Natural killer cell (primary cell): ENCODE measurements around the gene STT3B. TPM values are rescaled to one million over a fixed set of nuclear protein-coding genes. Genes with fewer than 3 reads are reported as not detected.

Source experiments
- ATAC-seq, 3 donors: fragments of 150-1000 bp in 2 of 3; fragments of 200-7000 bp in 1 of 3; cut with Tn5 transposase; 1 replicate in 1 of 3; 2 replicates in 2 of 3; pipeline ENCODE4 v1.10.0; 2021; ENCODE audit warnings: mild to moderate bottlenecking in 2 of 3, moderate library complexity in 2 of 3
- DNase-seq, 2 donors: peaks; one replicate each; pipeline versions ENCODE4 v3.0.0 to v3.0.0-alpha.2; 2013 to 2021; ENCODE audit warnings: mixed read lengths in 1 of 2
- H3K27ac ChIP-seq: one replicate; pipeline ENCODE4 v1.5.1; 2013; ENCODE audit warnings: mild to moderate bottlenecking, low read length
- H3K27me3 ChIP-seq: one replicate; pipeline ENCODE4 v1.6.1; 2013; ENCODE audit warnings: low read length; ENCODE audit not compliant: control insufficient read depth, insufficient read depth
- H3K36me3 ChIP-seq: one replicate; pipeline ENCODE4 v1.6.1; 2013; ENCODE audit warnings: low read length; ENCODE audit not compliant: control insufficient read depth, insufficient read depth
- H3K4me1 ChIP-seq: one replicate; pipeline ENCODE4 v1.6.1; 2013; ENCODE audit warnings: low read length; ENCODE audit not compliant: control insufficient read depth, insufficient read depth
- H3K4me3 ChIP-seq: one replicate; pipeline ENCODE4 v1.5.1; 2013; ENCODE audit warnings: low read length
- H3K9me3 ChIP-seq: one replicate; pipeline ENCODE4 v1.6.1; 2013; ENCODE audit warnings: low read length; ENCODE audit not compliant: control insufficient read depth, insufficient read depth
- H3K27ac Mint-ChIP-seq, 2 donors: one replicate each; pipeline ENCODE4 v1.8.0; 2022; ENCODE audit warnings: mild to moderate bottlenecking in 2 of 2, mixed read lengths in 2 of 2, moderate library complexity in 1 of 2
- H3K27me3 Mint-ChIP-seq, 2 donors: one replicate each; pipeline ENCODE4 v1.8.0; 2022; ENCODE audit warnings: low read depth in 2 of 2, mixed read lengths in 2 of 2
- H3K36me3 Mint-ChIP-seq: one replicate; pipeline ENCODE4 v1.8.0; 2022; ENCODE audit warnings: mixed read lengths
- H3K4me1 Mint-ChIP-seq, 2 donors: one replicate each; pipeline ENCODE4 v1.8.0; 2022; ENCODE audit warnings: mixed read lengths in 2 of 2
- H3K4me3 Mint-ChIP-seq: one replicate; pipeline ENCODE4 v1.8.0; 2022; ENCODE audit warnings: mild to moderate bottlenecking, moderate library complexity, mixed read lengths
- H3K9me3 Mint-ChIP-seq, 2 donors: one replicate each; pipeline ENCODE4 v1.8.0; 2022; ENCODE audit warnings: mixed read lengths in 2 of 2
- CTCF ChIP-seq: fragments of 200-600 bp; IDR thresholded peaks from one replicate; pipeline ENCODE4 v1.8.0; 2022; ENCODE audit warnings: antibody characterized with exemption
- WGBS: methylation state at CpG from one replicate; pipeline ENCODE4 v1.1.7; 2013; ENCODE audit warnings: missing lambda C conversion rate; ENCODE audit not compliant: insufficient coverage; 5-methylcytosine and 5-hydroxymethylcytosine counted together
- intact Hi-C: fragments of 100-400 bp; cut with micrococcal nuclease; formaldehyde crosslinking; loops from one replicate; pipeline ENCODE4 v1.14.2; 2022
- total RNA-seq, 4 donors: library from RNA; stranded (reverse); fragments of 120-200 nt in 1 of 4; gene quantifications; one replicate each; pipeline versions ENCODE4 v1.2.3 to v1.2.4, GENCODE V29; 2013 to 2022

The STT3B gene
- total RNA-seq, 3 donors from 2014 or later (not counting 1 experiment from before 2014, with no cell fraction given), result 83.4 to 132 (median 99.0) TPM

- 91% methylated on average over 10 of the region's 11 CpGs for WGBS
These were observed 2.4 kb upstream of the STT3B start for GRCh38 chr3:31530039-31530959.

GRCh38 chr3:31530960-31531335 is 1.8 kb upstream of the STT3B start:
- Mint-ChIP-seq H3K36me3 (no peaks in the 10 kb centered on the region), H3K9me3 (no peaks in the 10 kb centered on the region), H3K4me1 (peaks cover 18 to 22% of the 10 kb centered on the region in 2 donors), H3K27me3 (no peaks in the 10 kb centered on the region), H3K4me3 (peak overlapping the region; percentile 99), H3K27ac (peak overlapping the region; percentile 94 to 99)
- Histone ChIP-seq H3K4me1 (peaks cover 6% of the 10 kb centered on the region), H3K27ac (peak overlapping the region; percentile 96), H3K36me3 (no peaks in the 10 kb centered on the region), H3K4me3 (peak overlapping the region; percentile 97), H3K9me3 (no peaks in the 10 kb centered on the region), H3K27me3 (no peaks in the 10 kb centered on the region)
- intact Hi-C loops, result loop anchor here (5.0 to 10.0 kb wide), 2 partner anchors 899 to 1154 kb away; partner anchors contain the start of gene CNOT10
- DNase-seq (no peak), ATAC-seq (no peak)
- TF ChIP-seq CTCF, result no peak
- 80% methylated on average over 1 of the region's 4 CpGs for WGBS

More at GRCh38 chr3:31530039-31530959, 2.4 kb upstream of the STT3B start:
- Mint-ChIP-seq H3K27me3 (no peaks in the 10 kb centered on the region), H3K9me3 (no peaks in the 10 kb centered on the region), H3K4me3 (no peak overlapping the region), H3K36me3 (no peaks in the 10 kb centered on the region), H3K27ac (no peak overlapping the region), H3K4me1 (peaks cover 16 to 20% of the 10 kb centered on the region in 2 donors)
- peaks cover 2% of the 10 kb centered on the region for H3K4me1 ChIP-seq
- no peaks in the 10 kb centered on the region for H3K27me3 ChIP-seq
- TF ChIP-seq CTCF, result no peak
- H3K4me3 ChIP-seq, result no peak overlapping the region
- no peak for ATAC-seq
- no peak for DNase-seq
- H3K36me3 ChIP-seq, result no peaks in the 10 kb centered on the region
- no peak overlapping the region for H3K27ac ChIP-seq
- no peaks in the 10 kb centered on the region for H3K9me3 ChIP-seq
- intact Hi-C loops, result loop anchor here (5.0 to 10.0 kb wide), 2 partner anchors 898 to 1155 kb away; partner anchors contain the start of gene CNOT10

DNA sequence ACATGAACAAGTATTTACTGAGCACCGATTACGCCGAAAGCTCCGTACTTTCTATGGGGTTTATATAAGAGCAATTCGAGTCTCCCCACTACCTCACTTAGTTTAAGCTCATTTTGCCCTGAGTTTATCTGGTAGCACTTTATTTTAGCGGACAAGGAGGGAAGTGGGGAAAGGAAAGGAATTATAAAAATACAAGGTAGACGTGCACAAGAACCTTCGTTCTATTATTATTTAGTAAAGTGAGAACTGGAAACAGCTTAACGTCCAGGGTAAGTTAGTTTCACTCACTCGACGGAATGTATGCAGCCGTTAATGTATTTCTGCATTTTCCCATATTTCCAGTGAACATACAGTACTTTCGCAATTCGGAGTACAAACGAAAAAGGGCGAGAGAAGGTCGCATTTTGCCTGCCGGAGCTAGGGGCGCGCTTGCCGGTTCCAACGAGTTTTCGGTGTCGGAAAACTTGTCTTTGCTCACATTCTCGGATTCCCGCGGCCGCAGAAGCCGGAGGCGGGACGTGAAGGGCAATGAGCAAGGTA is 1.2 kb upstream of the STT3B start:
- Mint-ChIP-seq H3K9me3 (no peaks in the 10 kb centered on the region), H3K4me3 (peak overlapping the region; percentile 99), H3K4me1 (peaks cover 24 to 28% of the 10 kb centered on the region in 2 donors), H3K27me3 (no peaks in the 10 kb centered on the region), H3K36me3 (no peaks in the 10 kb centered on the region), H3K27ac (peak overlapping the region; percentile 94 to 99)
- H3K9me3 ChIP-seq, result no peaks in the 10 kb centered on the region
- no peaks in the 10 kb centered on the region for H3K27me3 ChIP-seq
- TF ChIP-seq CTCF, result no peak
- WGBS, result under 1% methylated on average over 30 of the region's 31 CpGs
- no peak for ATAC-seq
- peak overlapping the region; percentile 96 for H3K27ac ChIP-seq
- H3K4me3 ChIP-seq, result peak overlapping the region; percentile 97
- intact Hi-C loops, result loop anchor here (5.0 to 10.0 kb wide), 2 partner anchors 899 to 1153 kb away; partner anchors contain the start of gene CNOT10
- H3K36me3 ChIP-seq, result no peaks in the 10 kb centered on the region
- DNase-seq, result no peak
- H3K4me1 ChIP-seq, result peaks cover 6% of the 10 kb centered on the region
